HCT116 (cell line): ENCODE measurements around the gene ETFA. TPM values are rescaled to one million over a fixed set of nuclear protein-coding genes. Genes with fewer than 3 reads are reported as not detected.

ENCODE experiments used
- ATAC-seq: fragments of 200-7000 bp; cut with Tn5 transposase; 2 replicates; pipeline ENCODE4 v1.9.1; 2020; ENCODE audit warnings: mild to moderate bottlenecking, moderate library complexity
- BruUV-seq: library from RNA; stranded (reverse); fragments of 400-500 nt; replicated peaks from 2 replicates; lab custom pipeline; 2021; lab: Mats Ljungman, UMichigan
- CTCF ChIA-PET: fragments of 300-600 bp; sonication (Branson Sonifier 250); formaldehyde crosslinking; loops from one replicate; lab custom pipeline; 2021; ENCODE audit warnings: antibody characterized with exemption; lab: Charles Lee
- POLR2A ChIA-PET: fragments of 300-600, 350-600 bp; sonication (Branson Sonifier 250); formaldehyde crosslinking; loops from one replicate; lab custom pipeline; 2021; ENCODE audit warnings: antibody characterized with exemption; lab: Charles Lee
- RAD21 ChIA-PET, 2 experiments: fragments of 300-600 bp; sonication (Branson Sonifier 250); formaldehyde crosslinking; loops; one replicate each; lab custom pipeline; 2023; ENCODE audit warnings: low total read pairs in 2 of 2; ENCODE audit not compliant: uncharacterized antibody in 2 of 2, unreplicated experiment in 2 of 2, low non-redundant PET in 1 of 2; lab: Charles Lee
- DNase-seq: peaks from one replicate; pipeline ENCODE4 v3.0.0-alpha.2; 2010; ENCODE audit warnings: low read depth, low spot score
- H2AFZ ChIP-seq: fragments of 200-600 bp; shearing (Covaris generic), sonication (generic); 2 replicates; pipeline ENCODE4 v1.6.1; 2017; ENCODE audit warnings: low read depth, mixed run types, mixed read lengths, antibody characterized with exemption, low read length; ENCODE audit not compliant: poor library complexity, severe bottlenecking
- H3K27ac ChIP-seq: 2 replicates; pipeline ENCODE4 v1.5.1; 2012; ENCODE audit warnings: low read depth, low read length
- H3K27me3 ChIP-seq: fragments of 200-600 bp; sonication (generic); 2 replicates; pipeline ENCODE4 v1.6.1; 2016; ENCODE audit warnings: mixed run types, low read length, mixed read lengths; ENCODE audit not compliant: insufficient read depth
- H3K36me3 ChIP-seq, 2 experiments: fragments of 200-500 bp in 1 of 2; fragments of 200-600 bp in 1 of 2; sonication (Bioruptor generic) in 1 of 2; sonication (generic) in 1 of 2; 2 replicates each; pipeline versions ENCODE4 v1.5.1 to v1.6.1; 2014 to 2016; ENCODE audit warnings: low read length in 2 of 2, inconsistent platforms in 1 of 2, mixed read lengths in 1 of 2, mixed run types in 1 of 2; ENCODE audit not compliant: insufficient read depth in 2 of 2, control insufficient read depth in 1 of 2
- H3K4me1 ChIP-seq, 2 experiments: fragments of 200-600 bp in 1 of 2; sonication (generic) in 1 of 2; 2 replicates each; pipeline versions ENCODE4 v1.5.1 to v1.6.1; 2012 to 2017; ENCODE audit warnings: low read length in 2 of 2, inconsistent platforms in 1 of 2, mild to moderate bottlenecking in 1 of 2, mixed read lengths in 1 of 2, mixed run types in 1 of 2, moderate library complexity in 1 of 2; ENCODE audit not compliant: insufficient read depth in 2 of 2, control insufficient read depth in 1 of 2
- H3K4me2 ChIP-seq: fragments of 200-600 bp; sonication (generic); 2 replicates; pipeline ENCODE4 v1.6.1; 2017; ENCODE audit warnings: mixed run types, low read length, mixed read lengths
- H3K4me3 ChIP-seq, 2 experiments: fragments of 200-600 bp in 1 of 2; sonication (generic) in 1 of 2; replicated peaks in 1 of 2; 2 replicates each; pipeline ENCODE4 v1.5.1; 2011 to 2016; ENCODE audit warnings: low read length in 2 of 2, control low read depth in 1 of 2, low read depth in 1 of 2, mild to moderate bottlenecking in 1 of 2, mixed read lengths in 1 of 2, mixed run types in 1 of 2
- H3K79me2 ChIP-seq: fragments of 200-600 bp; sonication (generic); 2 replicates; pipeline ENCODE4 v1.6.1; 2017; ENCODE audit warnings: mild to moderate bottlenecking, mixed run types, low read length, moderate library complexity, mixed read lengths; ENCODE audit not compliant: insufficient read depth
- H3K9ac ChIP-seq: fragments of 200-600 bp; sonication (generic); 2 replicates; pipeline ENCODE4 v1.6.1; 2016; ENCODE audit warnings: low read length, mixed read lengths
- H3K9me2 ChIP-seq: fragments of 200-600 bp; sonication (generic), shearing (Covaris generic); 2 replicates; pipeline ENCODE4 v1.6.1; 2017; ENCODE audit warnings: mixed run types, mild to moderate bottlenecking, moderate library complexity; ENCODE audit not compliant: insufficient read depth
- H3K9me3 ChIP-seq, 2 experiments: fragments of 200-500 bp in 1 of 2; fragments of 200-600 bp in 1 of 2; sonication (Bioruptor generic) in 1 of 2; sonication (generic) in 1 of 2; 2 replicates each; pipeline ENCODE4 v1.6.1; 2014 to 2017; ENCODE audit warnings: low read length in 2 of 2, mixed read lengths in 2 of 2, inconsistent platforms in 1 of 2, low read depth in 1 of 2, mild to moderate bottlenecking in 1 of 2, mixed run types in 1 of 2, moderate library complexity in 1 of 2; ENCODE audit not compliant: control insufficient read depth in 1 of 2, insufficient read depth in 1 of 2
- H4K20me1 ChIP-seq: fragments of 200-600 bp; sonication (generic), shearing (Covaris generic); 2 replicates; pipeline ENCODE4 v1.6.1; 2017; ENCODE audit warnings: mixed run types, mild to moderate bottlenecking, moderate library complexity; ENCODE audit not compliant: insufficient read depth
- CBX3 ChIP-seq: IDR thresholded peaks from 2 replicates; pipeline ENCODE4 v1.6.1; 2012; ENCODE audit warnings: low read depth
- CEBPB ChIP-seq: IDR thresholded peaks from 2 replicates; pipeline ENCODE4 v1.6.1; 2012; ENCODE audit warnings: low read depth
- CTCF ChIP-seq, 3 experiments: fragments of 200-600 bp in 1 of 3; sonication (generic) in 1 of 3; IDR thresholded peaks in 2 of 3; conservative IDR thresholded peaks in 1 of 3; 2 replicates each; pipeline ENCODE4 v1.5.1; 2012 to 2017; ENCODE audit warnings: low read depth in 2 of 3, low read length in 2 of 3, antibody characterized with exemption in 1 of 3, borderline replicate concordance in 1 of 3, control low read depth in 1 of 3, mild to moderate bottlenecking in 1 of 3, mixed read lengths in 1 of 3, mixed run types in 1 of 3, moderate library complexity in 1 of 3; ENCODE audit not compliant: insufficient read depth in 1 of 3
- EGR1 ChIP-seq: IDR thresholded peaks from 2 replicates; pipeline ENCODE4 v1.6.1; 2012; ENCODE audit warnings: low read depth
- ELF1 ChIP-seq: IDR thresholded peaks from 2 replicates; pipeline ENCODE4 v1.6.1; 2012; ENCODE audit warnings: low read depth, borderline replicate concordance
- EZH2phosphoT487 ChIP-seq: fragments of 200-600 bp; IDR thresholded peaks from 2 replicates; pipeline ENCODE4 v1.6.1; 2018; ENCODE audit warnings: antibody characterized with exemption, borderline replicate concordance
- FOSL1 ChIP-seq: IDR thresholded peaks from 2 replicates; pipeline ENCODE4 v1.6.1; 2012; ENCODE audit warnings: low read depth
- JUND ChIP-seq: IDR thresholded peaks from 2 replicates; pipeline ENCODE4 v1.6.1; 2012
- MAX ChIP-seq: IDR thresholded peaks from 2 replicates; pipeline ENCODE4 v1.6.1; 2012
- POLR2A ChIP-seq: IDR thresholded peaks from 2 replicates; pipeline ENCODE4 v1.7.0; 2011; ENCODE audit warnings: borderline replicate concordance; ENCODE audit not compliant: insufficient read depth, insufficient read length; ENCODE audit errors: extremely low read depth
- RAD21 ChIP-seq: IDR thresholded peaks from 2 replicates; pipeline ENCODE4 v1.6.1; 2012; ENCODE audit warnings: low read depth, mild to moderate bottlenecking
- SIN3A ChIP-seq: IDR thresholded peaks from 2 replicates; pipeline ENCODE4 v1.6.1; 2012; ENCODE audit warnings: low read depth
- SP1 ChIP-seq: IDR thresholded peaks from 2 replicates; pipeline ENCODE4 v1.6.1; 2012; ENCODE audit warnings: low read depth
- SRF ChIP-seq: IDR thresholded peaks from 2 replicates; pipeline ENCODE4 v1.6.1; 2012; ENCODE audit warnings: low read depth
- ZFX ChIP-seq: fragments of 450-650 bp; IDR thresholded peaks from 2 replicates; pipeline ENCODE4 v1.6.1; 2017
- ZNF274 ChIP-seq: fragments of 200-500 bp; sonication (Bioruptor generic); IDR thresholded peaks from 2 replicates; pipeline ENCODE4 v1.6.1; 2014; ENCODE audit warnings: mild to moderate bottlenecking, low read depth, low read length, inconsistent platforms
- intact Hi-C: fragments of 100-400 bp; cut with micrococcal nuclease; formaldehyde crosslinking; loops from 2 replicates; pipeline ENCODE4 v1.10.0; 2022
- total RNA-seq: library from RNA; stranded (reverse); gene quantifications from one replicate; pipeline ENCODE4 v1.2.1, GENCODE V29; 2021; ENCODE audit not compliant: unreplicated experiment

The ETFA gene
- total RNA-seq, 1 experiment from 2014 or later, result 144 TPM

- ChIA-PET POLR2A (no interaction called here), CTCF (interaction anchor here (0.9 kb wide), 1 partner anchor 39 kb away, joined by 3 read pairs; no protein-coding TSS in a partner anchor), RAD21 (no interaction called here)
- ATAC-seq (no peak), DNase-seq (no peak)
- Histone ChIP-seq H3K27ac (no peak overlapping the region), H2AFZ (no peak overlapping the region), H3K27me3 (no peaks in the 10 kb centered on the region), H3K4me2 (no peak overlapping the region), H3K9me2 (no peaks in the 10 kb centered on the region), H3K36me3 (peaks cover 7 to 15% of the 10 kb centered on the region in 2 experiments; a peak in 3 of 4 replicates), H3K79me2 (no peaks in the 10 kb centered on the region), H3K4me1 (no peaks in the 10 kb centered on the region), H3K9me3 (no peaks in the 10 kb centered on the region), H4K20me1 (0 out of 2 replicates have a peak, but pooled peaks cover 4% of the 10 kb centered on the region), H3K9ac (no peak overlapping the region), H3K4me3 (no peak overlapping the region)
- no TSS peak for BruUV-seq
- TF ChIP-seq CBX3, result no peak
- no peak for TF ChIP-seq ZFX
- no peak for TF ChIP-seq FOSL1
- TF ChIP-seq EZH2phosphoT487, result no peak
- no peak for TF ChIP-seq ELF1
- no peak for TF ChIP-seq MAX
- TF ChIP-seq EGR1, result no peak
- no peak for TF ChIP-seq JUND
- intact Hi-C loops, result no loop called here
These were observed 37.0 kb downstream of the ETFA start for GRCh38 chr15:76274226-76274625.

DNA sequence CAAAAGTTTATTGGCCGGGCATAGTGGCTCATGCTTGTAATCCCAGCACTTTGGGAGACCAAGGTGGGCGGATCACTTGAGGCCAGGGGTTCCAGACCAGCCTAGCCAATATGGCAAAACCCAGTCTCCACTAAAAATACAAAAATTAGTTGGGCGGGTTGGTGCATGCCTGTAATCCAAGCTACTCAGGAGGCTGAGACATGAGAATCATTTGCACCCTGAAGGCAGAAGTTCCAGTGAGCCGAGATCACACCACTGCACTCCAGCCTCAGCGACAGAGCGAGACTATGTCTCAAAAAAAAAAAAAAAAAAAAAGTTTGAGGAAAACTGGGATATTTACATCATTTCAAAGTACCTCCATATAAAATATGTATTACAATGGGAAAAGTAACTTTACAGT, 40.4 kb downstream of the ETFA start:
- Histone ChIP-seq H3K4me1 (no peaks in the 10 kb centered on the region), H4K20me1 (0 out of 2 replicates have a peak, but pooled peaks cover 4% of the 10 kb centered on the region), H3K27ac (no peak overlapping the region), H2AFZ (no peak overlapping the region), H3K27me3 (no peaks in the 10 kb centered on the region), H3K9me2 (no peaks in the 10 kb centered on the region), H3K9me3 (no peaks in the 10 kb centered on the region), H3K9ac (no peak overlapping the region), H3K79me2 (no peaks in the 10 kb centered on the region), H3K4me2 (no peak overlapping the region), H3K4me3 (no peak overlapping the region), H3K36me3 (peaks cover 0 to 3% of the 10 kb centered on the region in 2 experiments; a peak in 2 of 4 replicates)
- DNase-seq, result no peak
- no TSS peak for BruUV-seq
- intact Hi-C loops, result no loop called here
- ChIA-PET POLR2A (no interaction called here), CTCF (no interaction called here), RAD21 (no interaction called here)
- TF ChIP-seq SP1, result no peak
- no peak for TF ChIP-seq RAD21
- TF ChIP-seq SRF, result no peak
- TF ChIP-seq POLR2A, result no peak
- TF ChIP-seq ZNF274, result no peak
- TF ChIP-seq SIN3A, result no peak
- no peak for TF ChIP-seq FOSL1
- TF ChIP-seq JUND, result no peak
- no peak for TF ChIP-seq CEBPB
- TF ChIP-seq CTCF (IDR thresholded peaks at IDR 0.05 in 2 of 3, conservative IDR thresholded peaks at IDR 0.05 in 1 of 3; ENCODE audit: borderline replicate concordance in 1 of 3, insufficient read depth in 1 of 3, low read depth in 2 of 3, low read length in 2 of 3), result no peak
- no peak for TF ChIP-seq EZH2phosphoT487
- ATAC-seq, result no peak
